Cardiac septum (tissue), 1 donor: ENCODE measurements around the gene ATOX1. TPM values are rescaled to one million over a fixed set of nuclear protein-coding genes. Genes with fewer than 3 reads are reported as not detected.

Experiments used
- DNase-seq: peaks from one replicate; pipeline ENCODE4 v3.0.0-alpha.2; 2020; ENCODE audit warnings: low spot score
- intact Hi-C: fragments of 100-400 bp; cut with DNase I; formaldehyde crosslinking; loops from one replicate; pipeline ENCODE4 v1.14.0; 2022
- total RNA-seq: library from RNA; stranded (reverse); fragmentation: NEBNext Ultra II Directional; extraction: Animal tissue kit (Norgen Biotek cat#: 25700); gene quantifications from one replicate; pipeline ENCODE4 v1.2.1, GENCODE V29; 2021
- donor health status: DM: no; HTN: no; CAD: no.

Gene ATOX1
- total RNA-seq, 1 donor from 2014 or later: 61.4 TPM

DNA sequence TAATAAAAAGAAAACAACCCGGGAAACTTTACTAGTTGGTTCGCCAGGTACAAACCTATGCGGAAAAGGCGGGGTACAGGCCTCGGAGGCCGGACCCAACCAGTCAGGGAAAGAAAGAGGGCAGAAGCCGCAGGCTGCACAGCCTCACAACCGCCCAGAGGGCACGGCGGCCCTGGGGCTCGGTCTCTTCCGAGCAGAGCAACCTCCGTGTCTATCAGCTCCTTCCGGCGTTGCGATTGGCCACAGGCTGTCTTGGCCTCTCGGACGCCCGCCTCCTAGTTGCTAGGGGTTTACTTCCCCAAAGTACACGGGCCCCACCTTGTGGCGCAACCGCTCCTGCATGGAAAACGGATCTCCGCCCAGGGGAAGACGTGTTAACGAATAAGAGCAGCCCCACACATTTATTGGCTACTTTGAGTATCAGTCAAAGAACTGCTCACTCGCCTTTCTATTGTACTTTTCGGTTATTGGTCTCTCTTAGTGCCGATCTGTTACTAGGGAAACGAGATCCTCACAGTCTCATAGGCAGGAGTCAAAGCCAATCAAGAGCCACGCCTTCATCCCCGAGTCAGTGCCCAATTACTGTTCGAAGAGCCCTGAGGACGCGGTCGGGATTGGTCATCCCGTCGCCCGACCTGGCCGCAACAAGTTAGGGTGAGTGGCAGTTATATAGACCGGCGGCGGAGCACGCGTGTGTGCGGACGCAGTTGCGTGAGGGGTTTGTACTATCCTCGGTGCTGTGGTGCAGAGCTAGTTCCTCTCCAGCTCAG, 13.0 kb upstream of the ATOX1 start, which contains the start of gene G3BP1:
Gene G3BP1, plus strand, starts transcription at position 696 of the 770 bp plus-strand sequence. CDS start 14,667 bp downstream, outside the sequence.
- intact Hi-C loops: no loop called here
- DNase-seq: peak; percentile 100

DNA sequence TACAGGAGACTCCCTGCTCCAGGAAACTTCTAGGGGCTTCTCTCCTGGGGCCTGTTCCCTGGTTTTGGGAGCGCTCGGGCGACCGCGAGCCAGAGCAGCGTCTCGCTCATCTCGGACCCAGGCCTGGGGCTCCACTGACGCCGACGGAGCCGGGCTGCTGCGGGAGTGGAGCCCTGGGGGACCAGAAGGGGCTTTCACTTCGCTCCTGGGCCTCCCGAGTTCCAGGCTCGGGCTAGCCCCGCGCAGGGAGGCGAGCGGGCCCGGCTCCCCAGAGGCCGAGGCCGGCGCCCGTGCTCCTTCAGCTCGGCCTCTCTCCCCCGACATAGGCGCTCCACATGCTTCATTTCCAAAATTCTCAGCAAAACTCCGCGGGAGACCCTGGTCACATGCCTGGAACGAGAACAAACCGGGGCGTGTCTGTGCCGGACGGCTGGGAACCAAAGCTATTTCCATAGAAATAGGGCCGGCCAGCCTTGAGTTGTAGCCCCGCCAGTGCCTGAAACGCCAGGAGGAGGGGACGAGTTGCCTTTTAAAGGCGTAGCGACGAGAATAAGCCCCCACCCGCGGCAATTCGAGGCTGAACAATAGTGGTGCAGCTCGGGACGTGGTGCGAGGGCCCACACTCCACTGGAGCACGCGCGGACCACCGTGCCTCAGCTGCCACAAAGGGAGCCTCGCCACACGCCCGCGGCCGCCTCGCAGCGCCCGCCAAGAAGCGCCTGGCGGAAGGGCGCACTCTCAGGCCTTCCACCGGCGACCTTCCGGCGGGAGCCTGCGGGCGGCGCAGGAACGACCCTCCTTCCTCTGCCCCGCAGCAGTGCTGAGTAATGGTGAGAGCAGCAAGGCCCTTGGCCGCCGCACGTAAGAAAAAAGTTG, 12.2 kb upstream of the ATOX1 start:
- intact Hi-C loops: no loop called here
- peak; percentile 83 for DNase-seq

GRCh38 chr5:151766975-151767374, 8.5 kb upstream of the ATOX1 start:
- intact Hi-C loops: no loop called here

DNA sequence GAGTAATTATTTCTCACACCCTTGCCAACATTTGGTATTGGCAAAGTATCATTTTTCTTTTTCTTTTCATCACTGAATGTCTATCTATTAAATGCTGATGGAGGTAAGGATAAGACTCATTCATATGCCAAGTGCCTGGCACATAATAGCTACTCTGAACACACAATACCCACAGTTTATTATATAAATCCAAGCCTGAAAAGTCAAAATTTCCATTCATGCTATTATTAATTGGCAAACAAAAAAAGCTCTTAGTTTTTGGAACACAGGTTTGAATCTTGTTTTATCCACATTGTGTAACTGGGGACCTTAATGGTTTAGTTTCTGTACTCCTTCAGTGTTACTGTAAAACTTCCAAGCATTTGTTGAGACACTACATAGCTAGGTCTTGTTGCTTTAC, 6.4 kb upstream of the ATOX1 start:
- intact Hi-C loops: no loop called here
- DNase-seq: no peak

More at GRCh38 chr5:151766975-151767374, 8.5 kb upstream of the ATOX1 start:
- DNase-seq: no peak

GRCh38 chr5:151758141-151758429, 346 bp downstream of the ATOX1 start:
- DNase-seq: no peak
- intact Hi-C loops: no loop called here

DNA sequence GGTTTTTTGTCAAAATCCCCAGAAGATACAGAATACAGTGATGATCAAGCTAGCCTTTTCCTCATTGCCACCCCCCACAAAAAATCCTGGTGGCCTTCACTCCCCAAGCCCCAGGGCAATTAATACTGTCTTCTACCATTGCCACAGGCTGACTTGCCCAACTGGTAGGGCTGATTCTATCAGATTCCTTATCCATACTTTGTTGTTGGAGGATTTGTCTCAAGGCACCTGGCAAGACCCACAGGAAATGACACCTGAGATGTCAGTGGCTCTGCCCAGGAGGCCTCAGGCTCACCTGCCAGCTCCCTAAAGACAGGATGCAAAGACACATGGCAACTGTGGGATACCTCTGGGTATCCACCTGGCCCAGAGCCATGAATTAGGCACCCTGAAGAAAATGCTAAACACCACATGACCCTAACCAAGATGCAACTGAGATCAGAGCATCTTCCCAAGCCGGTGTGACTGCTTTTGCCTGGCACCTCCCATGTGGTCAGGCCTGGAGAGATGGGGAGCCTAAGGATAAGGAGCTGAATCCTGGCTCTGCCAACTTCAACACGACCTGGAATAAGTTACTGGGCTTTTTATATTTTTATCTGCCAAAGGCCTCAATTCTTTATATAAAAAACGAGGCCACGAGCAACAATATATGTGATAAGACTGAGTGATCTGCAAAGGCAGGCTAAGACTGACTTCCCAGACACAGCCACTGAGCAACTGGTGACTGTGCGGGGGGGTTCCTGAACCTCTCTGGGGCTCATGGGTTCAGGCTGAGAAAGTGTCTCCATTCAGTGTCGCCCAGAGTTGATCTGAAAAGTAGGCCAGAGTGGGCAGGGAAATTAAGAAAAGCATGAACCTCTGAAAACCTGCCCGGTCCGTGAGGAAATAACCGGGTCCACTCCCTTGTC, 944 bp downstream of the ATOX1 start:
- intact Hi-C loops: no loop called here
- no peak for DNase-seq

GRCh38 chr5:151755383-151755782, 3.0 kb downstream of the ATOX1 start:
- intact Hi-C loops: no loop called here
- no peak for DNase-seq

GRCh38 chr5:151751593-151751992, 6.8 kb downstream of the ATOX1 start:
- DNase-seq: no peak
- intact Hi-C loops: no loop called here

- no peak for DNase-seq
- intact Hi-C loops: no loop called here
Observed at GRCh38 chr5:151751091-151751490, 7.3 kb downstream of the ATOX1 start.

- no peak for DNase-seq
- intact Hi-C loops: no loop called here
Observed at GRCh38 chr5:151750121-151750520, 8.3 kb downstream of the ATOX1 start.

GRCh38 chr5:151745071-151745705, 13.2 kb downstream of the ATOX1 start:
- intact Hi-C loops: no loop called here
- DNase-seq: no peak

- no peak for DNase-seq
- intact Hi-C loops: loop anchor here (2.0 kb wide), 1 partner anchor 297 kb away; the partner anchor contains the start of gene SLC36A1
Observed at GRCh38 chr5:151743530-151743929, 14.9 kb downstream of the ATOX1 start.

- DNase-seq: no peak
- intact Hi-C loops: loop anchor here (2.0 kb wide), 1 partner anchor 296 kb away; the partner anchor contains the start of gene SLC36A1
Observed at GRCh38 chr5:151742870-151743294, 15.5 kb downstream of the ATOX1 start.

GRCh38 chr5:151741678-151742423, 16.6 kb downstream of the ATOX1 start:
- DNase-seq: no peak
- intact Hi-C loops: loop anchor here (2.0 kb wide), 1 partner anchor 295 kb away; the partner anchor contains the start of gene SLC36A1

DNA sequence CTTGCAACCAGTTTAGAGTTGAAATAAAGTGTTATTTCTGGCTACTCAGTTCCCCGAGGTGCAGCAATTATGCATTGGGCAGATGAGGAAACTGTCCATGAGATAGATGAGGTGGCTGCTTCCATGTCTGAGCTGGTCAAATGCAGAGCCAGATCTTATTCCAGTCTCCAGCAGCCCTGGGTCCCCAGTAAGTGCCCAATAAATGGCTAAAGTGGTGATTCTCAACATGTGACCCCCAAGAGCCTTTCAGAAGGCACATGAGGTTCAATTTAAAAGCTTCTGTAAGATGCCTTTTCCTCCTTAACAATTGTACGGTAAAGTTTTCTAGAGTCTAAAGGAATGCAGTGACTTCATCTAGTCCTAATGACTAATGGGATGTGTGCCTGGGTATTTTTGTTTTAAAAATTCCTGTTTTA, 17.5 kb downstream of the ATOX1 start:
- no peak for DNase-seq
- intact Hi-C loops: loop anchor here (1.0 kb wide), 2 partner anchors 23 to 82 kb away; no protein-coding TSS in a partner anchor

GRCh38 chr5:151740336-151740942, 18.0 kb downstream of the ATOX1 start:
- intact Hi-C loops: loop anchor here (1.0 kb wide), 2 partner anchors 22 to 81 kb away; no protein-coding TSS in a partner anchor

GRCh38 chr5:151739939-151740335, 18.5 kb downstream of the ATOX1 start:
- DNase-seq: no peak
- intact Hi-C loops: loop anchor here (1.0 kb wide), 2 partner anchors 22 to 81 kb away; no protein-coding TSS in a partner anchor

More at GRCh38 chr5:151740336-151740942, 18.0 kb downstream of the ATOX1 start:
- DNase-seq: no peak

DNA sequence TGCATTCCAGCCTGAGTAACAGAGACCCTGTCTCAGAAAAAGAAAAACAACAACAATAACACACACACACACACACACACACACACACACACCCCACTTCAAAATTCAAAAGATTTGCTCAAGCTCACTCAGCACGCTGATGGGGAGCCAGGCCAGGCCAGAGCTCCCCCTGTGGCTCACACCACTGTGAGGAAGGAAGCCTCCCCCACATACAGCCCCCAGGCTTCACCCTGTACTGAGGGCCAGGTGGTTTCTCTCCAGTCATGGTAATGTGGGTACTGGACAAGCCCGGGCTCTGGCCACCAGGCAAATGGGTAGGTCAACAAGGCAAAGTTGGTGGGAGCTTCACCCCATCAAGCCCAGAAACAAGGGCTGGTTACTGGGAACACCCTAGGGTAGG, 19.0 kb downstream of the ATOX1 start:
- DNase-seq: no peak
- intact Hi-C loops: no loop called here
